GM19395 (cell line): ENCODE measurements around the gene DCDC1.

Source experiments
- ATAC-seq: cut with Tn5 transposase; IDR thresholded peaks from one replicate; pipeline ENCODE4 v1.9.1; 2021; ENCODE audit warnings: mild to moderate bottlenecking, moderate library complexity; ENCODE audit not compliant: unreplicated experiment

Gene DCDC1

DNA sequence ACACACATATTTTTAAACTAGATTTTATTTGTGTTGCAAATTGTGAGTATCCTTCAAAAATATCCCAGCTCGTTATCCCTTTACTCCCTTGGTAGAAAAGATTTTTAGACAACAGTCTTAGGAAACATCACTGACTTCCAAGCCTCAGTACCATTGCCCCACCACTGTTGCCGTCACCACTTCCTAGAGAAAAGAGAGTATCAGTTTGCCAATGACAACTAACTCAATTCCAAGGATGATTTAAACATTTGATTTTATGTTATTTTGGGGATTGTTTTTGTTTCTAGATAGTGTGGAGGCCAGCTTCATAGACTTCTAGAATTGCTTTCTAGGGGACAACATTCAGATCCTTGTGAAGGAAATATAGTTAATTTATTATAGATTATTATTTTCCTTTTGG is 509.4 kb downstream of the DCDC1 start:
- ATAC-seq = no peak

DNA sequence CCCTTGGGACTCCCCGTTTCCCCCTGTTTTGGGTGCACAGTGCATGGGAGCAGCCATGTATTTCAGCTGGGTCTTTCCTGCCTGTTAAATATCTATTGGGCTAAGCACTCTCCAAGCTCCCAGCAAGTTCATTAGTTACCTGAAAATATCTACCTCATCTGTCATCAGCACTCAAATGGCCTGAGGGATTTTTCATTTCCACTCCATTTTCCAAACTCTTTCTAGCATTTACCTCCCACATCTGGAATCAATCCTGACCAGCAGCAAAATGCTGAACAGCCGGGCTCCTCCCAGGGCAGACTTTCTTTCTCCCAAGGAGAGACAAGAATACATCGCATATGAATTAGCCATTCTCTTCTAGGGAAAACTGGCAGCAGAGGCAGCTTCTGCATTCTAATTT is 509.9 kb downstream of the DCDC1 start:
- ATAC-seq = no peak

DNA sequence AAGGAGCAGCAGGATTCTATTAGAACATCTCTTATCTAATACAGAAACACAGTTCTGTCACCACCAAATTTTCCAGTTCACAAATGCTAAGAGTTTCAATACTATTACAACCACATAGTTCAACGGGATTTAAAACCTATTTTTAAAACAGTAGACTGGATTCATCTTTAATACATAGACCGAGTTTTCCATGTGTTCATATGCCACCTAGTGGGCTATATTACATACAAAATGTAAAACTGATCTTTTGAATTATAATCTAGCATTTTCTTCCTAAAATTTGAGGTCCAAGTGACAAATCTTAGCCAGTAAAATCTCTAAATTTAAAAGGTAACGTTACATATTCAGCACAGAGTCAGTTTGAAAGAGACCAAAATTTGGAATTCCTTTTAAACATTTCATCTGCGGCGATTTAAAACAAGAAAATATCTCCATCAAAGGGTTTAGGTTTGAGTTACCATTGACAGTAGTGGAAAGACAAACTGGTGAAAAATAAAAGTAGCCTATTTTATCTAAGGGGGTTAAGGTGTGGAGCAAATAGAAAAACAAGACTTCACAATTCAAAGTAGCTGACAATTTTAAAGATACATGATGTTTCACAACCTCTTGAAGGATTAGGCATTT is 514.0 kb downstream of the DCDC1 start:
- ATAC-seq = no peak

DNA sequence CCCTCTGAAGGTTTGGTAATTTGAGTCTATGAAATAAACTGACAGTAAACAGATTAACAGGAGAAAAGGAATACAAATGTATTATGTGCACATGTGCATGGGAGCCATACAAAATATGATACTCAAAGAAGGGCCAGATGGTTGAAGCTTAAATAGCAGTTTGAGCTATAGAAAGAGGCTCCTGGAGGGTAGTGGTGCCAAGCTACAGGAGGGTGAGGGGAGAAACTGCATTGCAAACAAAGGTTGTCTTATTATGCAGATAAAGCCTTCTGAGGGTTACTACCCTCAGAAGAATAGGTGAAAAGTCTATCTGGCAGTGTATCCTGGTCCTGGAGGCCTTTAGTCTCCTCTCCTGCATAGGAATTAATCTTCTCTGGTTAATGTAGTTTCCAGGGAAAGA is 516.1 kb downstream of the DCDC1 start:
- ATAC-seq = no peak

DNA sequence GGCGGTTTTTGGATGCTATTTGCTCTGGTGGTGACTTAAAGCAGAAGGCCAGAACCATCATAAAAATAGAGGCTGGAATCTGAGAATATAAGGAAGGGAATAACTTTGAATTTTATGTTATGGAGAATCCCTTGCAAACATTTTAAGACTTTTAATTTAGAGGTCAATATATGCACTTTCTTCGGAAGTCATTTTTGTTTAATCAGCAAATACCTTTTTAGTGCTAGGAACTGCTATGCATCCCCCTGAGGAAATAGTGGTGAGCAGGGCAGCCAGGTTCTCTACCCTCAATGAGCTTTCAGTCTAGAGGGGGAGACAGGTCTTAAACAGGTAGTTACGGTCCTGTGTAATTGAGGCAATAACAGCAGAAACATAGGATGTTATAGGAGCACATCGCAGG is 516.9 kb downstream of the DCDC1 start:
- no peak for ATAC-seq

DNA sequence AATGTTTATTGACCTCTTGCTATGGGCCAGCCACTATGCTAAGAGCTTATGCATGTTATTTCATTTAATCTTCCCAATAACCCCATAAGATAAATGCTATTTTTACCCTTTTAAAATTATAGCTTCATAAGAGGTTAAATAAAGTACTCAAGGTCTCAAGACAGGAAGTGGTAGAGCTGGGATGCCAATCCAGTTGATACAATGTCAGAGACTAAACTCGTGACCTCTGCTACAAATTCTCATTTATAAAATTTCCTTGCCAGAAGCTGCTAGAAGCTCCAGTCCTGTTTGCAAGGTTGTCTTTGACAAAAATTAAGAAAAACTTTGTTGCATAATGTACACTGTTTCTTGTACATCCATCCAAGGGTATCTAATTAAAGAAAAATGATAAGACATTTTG is 517.4 kb downstream of the DCDC1 start:
- no peak for ATAC-seq

DNA sequence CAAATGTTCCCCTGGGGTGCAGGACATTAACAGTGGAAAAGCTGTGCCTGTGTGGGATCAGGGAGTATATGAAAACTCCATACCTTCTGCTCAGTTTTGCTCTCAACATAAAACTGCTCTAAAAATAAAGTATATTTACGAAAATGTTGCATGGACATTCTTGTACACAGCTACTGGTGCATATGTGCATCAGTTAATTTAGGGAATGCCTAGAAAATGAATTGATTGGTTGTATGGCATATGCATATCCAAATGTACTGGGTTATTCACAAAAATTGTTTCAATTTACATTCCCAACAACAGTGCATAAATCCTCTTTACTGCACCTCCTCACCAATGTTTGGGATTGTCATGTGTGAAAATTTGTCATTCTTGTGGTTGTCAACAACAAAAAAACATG is 532.3 kb downstream of the DCDC1 start:
- no peak for ATAC-seq

DNA sequence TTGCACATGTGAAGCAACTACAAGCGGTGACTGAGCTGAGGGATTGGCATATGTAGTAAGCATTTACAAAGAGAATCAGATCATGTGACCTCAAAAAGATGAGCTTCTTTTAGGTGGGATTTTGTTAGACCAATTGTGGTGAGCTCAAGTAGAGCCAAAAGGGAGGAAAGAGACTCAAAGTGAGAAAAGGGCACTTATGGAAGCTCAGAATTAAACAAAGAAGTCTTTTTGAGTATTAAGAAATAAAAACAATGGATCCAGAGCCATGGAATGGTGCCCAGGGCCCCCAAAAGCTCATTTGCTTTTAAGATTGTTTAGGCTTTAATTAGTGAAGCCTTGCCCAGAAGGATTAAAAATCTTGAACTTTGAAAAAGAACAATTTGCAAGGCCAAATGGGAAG is 536.7 kb downstream of the DCDC1 start:
- no peak for ATAC-seq

DNA sequence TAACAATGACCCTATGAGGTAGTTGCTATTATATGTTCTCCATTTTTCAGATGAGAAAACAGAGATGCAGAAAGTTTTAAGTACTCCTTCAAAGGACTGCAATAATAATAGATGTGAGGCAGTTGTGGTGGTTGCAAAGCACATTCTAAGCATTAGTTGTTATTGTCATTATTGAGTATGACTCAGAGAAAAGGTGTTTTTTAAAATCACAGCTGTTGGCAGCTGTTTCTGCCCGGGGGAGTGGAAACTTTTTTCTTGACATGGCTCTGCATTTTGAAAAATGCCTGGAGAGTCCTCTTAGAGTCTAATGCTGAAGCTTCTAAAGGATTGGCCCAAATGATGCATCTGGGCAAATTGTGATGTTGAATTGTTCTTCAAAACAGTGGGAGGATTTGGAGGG is 538.9 kb downstream of the DCDC1 start:
- ATAC-seq = no peak

DNA sequence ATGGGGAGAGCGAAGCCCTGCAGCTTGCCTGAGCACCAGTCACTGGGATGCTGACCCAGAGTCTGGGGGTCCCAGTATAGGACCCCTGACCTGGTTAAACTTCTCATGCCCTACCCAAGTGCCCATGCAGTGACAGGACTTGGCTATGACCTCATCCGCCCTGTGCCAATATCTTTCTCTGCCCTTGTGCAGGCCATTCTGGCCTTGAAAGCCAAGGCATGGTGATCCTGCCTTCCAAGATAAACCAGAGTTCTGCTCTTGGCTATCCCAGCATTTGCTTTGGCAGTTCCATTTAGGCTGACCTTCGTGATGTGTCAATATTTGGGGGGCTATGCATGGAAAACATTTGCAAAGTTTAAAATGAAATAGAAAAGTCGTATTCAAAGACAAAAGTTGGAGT is 542.6 kb downstream of the DCDC1 start:
- ATAC-seq = no peak

DNA sequence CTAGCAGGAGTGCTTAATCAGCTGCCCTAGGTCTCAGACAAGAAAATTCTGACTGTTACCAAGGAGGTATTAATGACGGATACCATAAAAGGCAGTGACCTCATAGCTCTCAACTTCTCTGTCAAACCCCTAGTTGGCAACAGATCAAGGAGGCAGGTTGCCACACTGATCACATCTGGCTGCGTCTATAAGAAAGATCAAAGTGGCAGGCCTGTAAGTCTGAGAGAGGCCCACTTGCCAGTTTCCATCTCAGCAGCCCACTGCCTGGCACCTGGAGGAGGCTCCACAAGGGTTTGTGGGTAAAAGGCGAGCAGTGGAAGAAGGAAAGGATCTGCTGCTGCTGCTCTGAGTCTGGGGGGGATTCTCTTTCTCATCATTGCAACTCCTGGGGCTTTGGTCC is 543.8 kb downstream of the DCDC1 start:
- ATAC-seq = no peak

DNA sequence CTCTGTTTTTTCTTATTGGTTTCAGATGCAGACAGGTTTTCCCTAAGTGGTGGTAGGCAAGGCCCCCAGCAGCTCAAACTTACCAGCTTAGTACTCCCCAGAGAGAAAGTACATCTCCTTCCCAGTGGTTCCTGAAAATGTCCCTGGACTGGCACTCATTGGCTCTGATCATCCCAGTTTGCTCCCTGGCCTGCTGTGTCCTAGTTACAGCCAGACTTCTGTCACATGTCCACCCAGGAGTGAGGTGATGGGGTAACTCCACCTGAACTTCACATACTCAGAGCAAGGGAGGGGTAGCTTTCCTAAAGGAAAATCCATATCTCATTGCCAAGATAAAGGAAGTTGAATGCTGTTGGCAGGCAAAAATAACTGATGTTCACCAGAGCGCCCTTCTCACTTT is 546.4 kb downstream of the DCDC1 start:
- no peak for ATAC-seq

DNA sequence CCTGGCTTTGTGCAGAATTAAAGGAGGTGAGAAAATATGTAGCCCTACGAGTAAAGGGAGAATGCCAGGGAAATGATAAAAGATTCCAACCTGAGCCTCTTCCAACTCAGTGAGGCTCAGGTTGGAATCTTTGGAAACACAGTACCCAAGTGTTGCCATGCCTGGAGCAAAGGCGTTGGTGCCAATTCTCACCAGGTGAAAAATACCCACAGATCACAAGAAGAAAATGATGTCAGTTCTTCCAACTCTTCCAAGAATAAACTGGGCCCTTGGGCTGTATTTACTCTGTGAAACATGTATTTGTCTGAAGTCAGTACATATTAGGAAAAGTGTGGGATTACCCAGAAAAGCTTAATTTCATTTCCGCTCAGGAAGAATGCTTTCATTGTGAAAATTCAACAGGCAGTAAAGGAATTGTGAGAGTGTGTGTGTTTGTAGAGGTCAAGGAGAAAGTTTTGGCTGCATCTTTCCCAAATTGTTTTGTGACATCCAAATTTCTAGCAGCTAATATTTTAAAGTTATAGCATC is 548.0 kb downstream of the DCDC1 start:
- no peak for ATAC-seq

DNA sequence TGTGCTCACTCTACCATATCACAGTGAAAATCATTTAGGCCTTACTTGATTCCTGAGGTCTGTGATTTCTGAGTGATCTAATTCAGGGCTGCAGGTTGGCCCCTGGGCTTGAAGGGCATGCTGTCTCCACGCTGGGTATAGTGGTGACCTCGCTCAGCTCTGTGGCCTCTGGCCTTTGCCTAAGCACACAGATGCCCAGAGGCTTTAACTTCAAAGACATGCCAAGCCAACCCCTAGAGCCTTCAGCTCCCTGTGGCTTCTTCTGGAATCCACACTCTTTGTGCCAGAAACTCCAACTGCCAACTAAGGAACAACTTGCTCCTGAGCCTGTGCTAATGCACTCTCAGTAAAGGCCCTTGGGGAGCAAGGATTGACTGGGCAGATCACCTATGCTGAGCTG is 550.8 kb downstream of the DCDC1 start:
- no peak for ATAC-seq

DNA sequence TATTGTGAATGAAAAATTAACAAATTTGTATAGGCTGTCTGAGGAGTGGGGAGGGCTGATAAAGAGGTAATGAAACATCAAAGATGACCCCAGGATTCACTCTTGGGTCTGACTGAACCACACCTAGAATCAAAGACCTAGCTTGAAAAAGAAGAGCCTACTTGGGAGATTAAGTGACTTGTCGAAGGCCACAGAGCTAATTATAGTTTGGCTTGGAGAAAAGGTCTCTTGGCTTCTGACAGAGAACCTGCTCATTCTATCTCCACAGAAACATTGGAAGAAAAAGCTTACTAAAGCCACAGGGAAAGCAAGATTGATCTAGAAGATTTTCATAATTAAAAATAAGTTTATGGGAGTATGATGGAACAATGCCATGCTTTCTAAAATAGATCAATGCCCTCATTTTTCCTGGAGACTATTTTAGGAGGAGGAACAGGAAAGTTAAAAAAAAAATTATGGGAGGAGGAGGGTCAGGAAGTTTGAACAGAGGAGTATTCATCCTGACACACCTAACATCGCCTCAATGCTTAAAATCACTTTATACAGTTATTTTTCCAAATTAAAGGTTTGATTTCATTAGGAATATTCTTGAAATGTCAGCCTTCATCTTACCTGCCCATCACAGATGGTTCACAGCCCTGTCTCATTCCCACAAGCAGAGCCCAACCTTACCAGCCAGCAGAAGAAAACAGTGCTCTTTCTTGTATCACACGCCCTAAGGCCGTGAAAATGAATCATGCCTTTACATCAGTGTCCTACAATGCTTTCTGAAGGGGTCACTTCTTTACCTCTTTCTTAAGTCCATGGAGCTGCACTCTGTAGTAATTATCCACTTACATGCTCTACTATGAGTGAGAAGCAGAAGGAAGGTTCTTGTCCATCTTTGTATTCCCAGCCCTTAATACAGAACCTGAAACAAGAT is 552.3 kb downstream of the DCDC1 start:
- ATAC-seq = no peak

DNA sequence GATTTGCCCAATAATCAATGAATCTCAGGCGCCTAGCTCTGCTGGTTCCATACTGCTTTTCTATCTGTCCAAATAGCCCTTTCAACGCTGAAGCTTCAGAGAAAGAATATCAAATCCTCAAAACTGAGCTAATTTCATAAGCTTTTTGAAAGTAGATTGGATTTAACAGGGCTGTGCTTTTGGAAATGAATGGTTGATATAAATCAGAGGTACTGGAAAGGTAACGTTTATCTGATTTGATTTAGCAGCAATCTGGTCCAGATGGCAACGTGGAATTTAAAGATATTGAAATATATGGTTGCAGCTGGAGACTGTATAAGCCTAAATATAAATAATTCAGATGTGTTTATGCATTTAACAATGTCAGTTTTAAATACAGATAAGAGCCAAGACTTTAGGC is 553.9 kb downstream of the DCDC1 start:
- ATAC-seq = no peak

DNA sequence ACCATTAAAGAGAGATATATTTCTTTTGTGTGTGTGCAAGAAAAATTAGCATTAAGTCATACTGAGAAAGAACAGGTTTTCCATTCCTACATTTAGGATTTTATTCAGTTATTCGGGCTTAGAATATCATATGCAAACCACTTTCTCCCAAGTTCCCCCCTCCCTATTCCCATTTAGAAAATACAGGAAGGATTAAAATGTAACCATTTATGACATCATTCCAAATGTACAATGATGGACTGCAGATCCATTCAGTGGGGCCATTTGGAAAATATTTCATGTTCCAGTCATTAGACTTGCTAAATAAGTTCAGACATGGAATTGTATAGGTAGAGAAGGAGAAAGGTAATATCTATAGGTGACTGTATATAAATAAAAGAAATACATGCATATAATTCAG is 554.8 kb downstream of the DCDC1 start:
- no peak for ATAC-seq
